RCC 7860 (cell line): Measurements from ENCODE around the gene TSPAN14.

Source experiments
- DNase-seq: peaks from one replicate; pipeline ENCODE4 v3.0.0-alpha.2; 2015; ENCODE audit warnings: low spot score
- FAIRE-seq: peaks from 2 replicates; lab custom pipeline; 2012; peaks lifted over from hg19 to GRCh38; lab: Jason Lieb, UNC

The TSPAN14 gene

DNA sequence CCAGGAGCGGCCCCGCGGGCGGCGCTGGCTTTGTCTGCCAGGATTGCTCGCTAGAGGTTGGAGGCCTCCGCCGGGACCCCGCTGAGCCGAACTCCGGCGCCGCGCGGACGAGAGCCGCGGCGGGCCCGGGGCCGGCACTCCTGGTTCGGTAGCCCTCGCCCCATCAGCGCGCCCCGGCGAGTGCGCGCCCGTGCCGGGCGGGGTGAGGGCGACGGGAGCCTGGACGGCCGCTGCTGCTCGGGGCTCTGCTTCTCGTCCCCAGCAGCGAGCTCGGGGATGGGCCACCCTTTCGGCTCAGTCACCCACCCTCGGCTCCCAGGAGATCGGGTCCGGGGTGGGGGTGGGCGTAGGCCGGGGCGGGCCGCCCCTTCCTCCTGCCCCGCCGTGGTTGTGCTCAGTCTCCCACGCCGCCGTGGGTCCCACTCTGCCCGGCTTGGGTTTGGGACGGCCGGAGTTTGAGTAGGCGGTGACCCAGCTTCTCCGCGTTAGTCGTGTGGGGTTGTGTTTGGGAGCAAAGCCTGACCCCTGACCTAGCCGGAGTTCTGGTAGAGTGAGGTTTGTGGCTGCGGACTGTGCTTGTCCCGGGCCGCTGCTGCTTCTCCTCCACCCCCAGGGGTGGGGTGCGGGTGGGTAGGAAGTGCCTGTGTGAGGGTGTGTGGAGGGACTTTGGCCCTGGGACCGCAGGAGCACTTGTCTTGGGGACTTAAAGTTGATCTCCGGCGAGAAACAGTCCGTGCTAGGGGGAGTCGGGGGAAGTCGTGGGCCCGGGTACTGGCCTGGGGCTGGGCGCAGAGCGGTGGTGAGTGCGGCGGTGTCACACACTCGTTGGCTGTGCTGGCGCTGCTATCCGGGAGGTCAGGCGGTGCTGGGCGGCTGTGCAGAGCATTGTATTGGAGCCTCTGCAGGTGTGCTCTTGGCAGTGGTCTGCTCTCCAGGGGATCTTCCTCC lies 677 bp downstream of the TSPAN14 start:
- DNase-seq, result no peak
- FAIRE-seq, result no peak

DNA sequence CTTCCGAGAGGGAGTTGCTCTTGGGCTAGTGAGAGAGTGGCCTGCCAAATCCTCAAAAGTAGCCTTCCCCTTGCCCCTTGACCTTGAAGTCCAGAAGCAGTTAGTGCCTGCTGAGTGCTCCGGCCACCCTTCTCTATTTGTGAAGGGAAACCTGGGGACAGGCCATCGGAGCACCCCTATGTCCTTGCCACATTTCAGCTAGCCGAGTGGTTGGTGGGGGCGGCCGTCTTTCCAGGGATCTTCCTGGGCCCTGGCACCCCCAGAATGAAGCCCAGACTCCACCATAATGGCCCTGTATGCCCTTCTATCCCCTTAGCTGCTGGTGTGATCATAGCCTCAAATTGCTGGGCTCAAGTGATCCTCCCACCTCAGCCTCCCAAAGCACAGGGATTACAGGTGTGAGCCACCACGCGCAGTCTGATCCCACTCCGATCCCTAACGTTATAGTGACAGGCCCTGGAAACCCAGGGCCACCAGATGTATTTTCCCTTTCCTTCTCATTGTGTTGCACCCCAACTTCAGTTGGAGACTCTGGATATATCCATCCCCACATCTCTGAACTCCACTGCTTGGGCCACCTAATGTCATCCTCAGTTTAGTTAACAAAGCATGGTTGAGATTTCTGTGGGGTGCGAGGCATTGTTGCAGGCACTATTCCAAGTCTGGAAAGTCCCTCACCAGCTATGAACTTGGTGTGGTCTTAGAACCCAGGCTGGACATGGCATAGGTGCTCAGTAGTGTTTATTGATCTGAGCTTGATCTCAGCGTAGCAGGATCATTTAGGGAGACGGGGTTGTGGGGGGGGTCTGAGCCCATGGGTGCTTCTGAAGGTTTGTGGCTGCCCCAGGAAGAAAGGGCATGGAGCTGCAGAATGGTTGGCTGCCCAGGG lies 1.6 kb downstream of the TSPAN14 start:
- FAIRE-seq (no peak), DNase-seq (no peak)

DNA sequence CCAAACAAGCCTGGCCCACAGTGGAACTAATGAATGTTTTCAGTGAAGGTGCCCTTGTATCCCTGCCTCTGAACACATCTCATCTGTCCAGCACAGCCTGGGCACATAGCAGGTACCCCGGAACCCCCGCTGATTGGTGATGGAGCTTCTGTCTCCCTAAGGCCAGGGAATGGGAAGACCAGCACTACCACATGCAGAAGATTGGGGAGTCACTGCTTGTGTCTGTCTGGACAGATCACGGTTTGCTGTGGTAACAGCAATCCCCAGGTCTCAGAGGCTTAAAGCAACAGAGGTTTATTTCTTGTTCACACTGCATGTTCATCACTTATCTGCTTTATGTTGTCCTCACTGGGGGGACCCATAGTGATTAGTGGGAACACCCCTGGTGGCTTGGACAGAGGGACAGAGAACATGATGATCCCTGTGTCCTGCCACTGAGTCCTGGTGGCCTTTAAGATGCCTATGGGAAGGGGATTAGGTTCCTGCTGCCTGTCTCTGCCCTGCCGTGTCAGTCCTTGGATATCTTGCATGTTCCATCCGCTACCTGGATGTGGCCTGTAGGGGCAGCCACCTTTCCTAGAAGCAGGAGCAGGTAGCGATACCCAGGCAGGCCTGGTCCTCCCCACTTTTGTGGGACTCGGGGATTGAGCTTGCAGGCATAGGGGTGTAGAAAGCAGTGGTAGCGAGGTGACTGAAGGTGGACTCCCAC lies 3.6 kb downstream of the TSPAN14 start:
- DNase-seq (no peak), FAIRE-seq (no peak)

DNA sequence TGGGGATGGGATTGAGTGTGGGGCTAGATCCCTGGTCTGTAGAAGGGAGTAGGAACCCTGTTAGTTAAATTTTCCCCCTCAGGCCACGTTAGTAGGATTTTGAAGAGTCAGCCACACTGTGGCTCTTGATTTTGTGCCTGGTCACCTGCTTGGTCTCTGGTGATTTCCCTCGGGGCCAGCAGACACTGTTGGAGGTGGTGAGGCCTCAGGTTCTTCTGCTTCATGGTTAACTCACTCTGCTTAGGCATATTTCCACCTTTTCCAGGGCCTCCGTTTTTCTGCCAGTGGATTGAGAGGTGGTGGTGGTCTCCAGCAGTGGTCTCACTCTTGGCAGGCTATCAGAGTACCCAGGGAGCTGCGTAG lies 4.1 kb downstream of the TSPAN14 start:
- no peak for DNase-seq
- no peak for FAIRE-seq

DNA sequence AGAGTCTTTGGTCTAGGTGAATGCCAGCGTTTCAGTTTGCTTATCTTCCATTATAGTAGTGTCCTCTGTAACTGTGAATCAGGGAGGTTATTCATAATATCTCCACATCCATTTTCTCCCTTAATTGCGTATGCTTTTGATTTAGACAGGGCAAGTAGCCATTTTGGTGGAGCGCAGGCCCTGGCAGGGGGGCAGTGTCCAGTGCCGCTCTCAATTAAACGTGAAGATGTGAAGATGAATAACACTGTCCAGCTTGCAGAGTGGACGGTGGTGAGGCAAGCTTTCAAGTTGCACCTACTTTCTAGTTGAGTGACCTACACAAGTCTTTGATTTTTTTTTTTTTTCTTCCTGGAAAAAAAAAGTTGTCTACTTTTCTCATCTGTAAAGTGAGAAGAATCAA lies 4.5 kb downstream of the TSPAN14 start:
- FAIRE-seq, result no peak
- DNase-seq, result no peak

DNA sequence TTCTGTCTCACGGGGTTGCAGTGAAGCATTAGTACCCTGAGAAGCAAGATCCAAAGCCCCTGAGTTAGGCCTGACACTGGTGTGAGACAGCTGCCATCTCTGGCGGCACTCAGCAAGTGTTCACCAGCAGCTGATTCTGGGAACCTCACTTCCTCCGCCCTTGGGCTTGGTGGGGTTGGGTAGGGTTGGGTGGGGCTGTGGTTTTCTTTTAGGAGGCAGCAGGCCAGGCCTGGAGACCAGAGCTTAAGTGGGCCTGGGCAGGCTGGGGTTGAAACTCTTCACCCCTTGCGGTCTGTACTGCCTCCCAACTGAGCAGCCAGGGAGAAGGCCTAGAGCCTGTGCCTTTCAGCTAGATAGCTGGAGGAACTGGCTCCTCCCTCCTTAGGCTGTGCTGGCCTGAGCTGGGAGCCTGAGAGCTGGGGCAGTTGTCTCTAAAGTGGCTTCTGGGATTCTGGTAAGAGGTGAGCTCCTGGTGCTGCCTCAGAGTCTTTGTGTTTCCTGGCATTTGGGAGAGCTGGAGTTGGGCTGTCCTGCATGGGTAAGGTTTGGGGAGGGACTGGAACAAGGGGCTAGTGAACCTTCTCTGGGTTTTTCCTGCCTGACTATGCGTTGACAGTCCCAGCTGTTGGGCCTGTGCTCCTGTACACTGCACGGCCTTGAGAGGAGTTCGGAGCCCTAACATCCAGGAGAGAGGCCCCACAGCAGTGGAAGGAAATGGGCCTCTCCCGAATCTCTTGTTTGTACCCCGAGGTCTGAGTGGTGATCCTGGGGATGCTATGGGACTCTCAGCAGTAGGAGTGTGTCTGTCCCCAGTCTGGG lies 5.1 kb downstream of the TSPAN14 start:
- DNase-seq (peak; percentile 38), FAIRE-seq (no peak)

DNA sequence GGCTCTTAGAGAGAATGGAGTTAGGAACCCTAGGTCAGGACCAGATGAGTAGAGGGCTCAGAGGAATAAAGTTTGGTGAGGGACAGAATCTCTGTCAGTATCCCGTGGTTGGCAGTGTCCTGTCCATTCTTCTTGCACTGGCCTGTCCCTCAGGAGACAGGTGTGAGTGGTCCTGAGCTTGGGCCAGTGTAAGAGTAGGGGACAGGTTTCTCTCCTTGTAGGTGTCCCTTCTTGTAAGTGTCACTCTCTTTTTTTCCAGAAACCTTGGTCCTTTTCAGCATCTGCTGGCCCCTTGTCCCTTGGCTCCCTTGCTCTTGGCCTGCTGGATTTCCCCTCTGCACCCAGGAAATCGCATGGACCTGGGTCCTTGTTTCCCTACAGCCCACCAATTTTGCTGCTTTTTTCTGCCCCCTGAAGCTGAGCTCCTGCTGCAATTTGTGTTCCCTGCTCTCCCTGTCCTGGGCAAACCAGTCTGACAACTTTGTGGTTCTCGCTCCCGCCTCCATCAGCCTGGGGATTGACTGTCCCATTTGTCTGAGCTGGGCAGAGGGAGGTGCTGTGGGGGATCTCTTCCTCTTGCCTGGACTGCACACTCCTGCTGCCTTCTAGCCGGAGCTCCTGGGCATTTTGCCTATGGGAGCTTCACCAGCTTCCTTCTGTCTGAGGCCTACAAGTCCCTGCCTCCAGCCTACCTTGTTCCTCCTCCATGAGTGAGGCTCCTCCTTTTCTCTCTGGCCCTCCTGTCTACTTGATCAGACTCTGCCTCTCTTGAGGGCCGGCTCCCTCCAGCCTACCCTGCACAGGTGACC lies 6.5 kb downstream of the TSPAN14 start:
- no peak for FAIRE-seq
- DNase-seq, result peak; percentile 26

DNA sequence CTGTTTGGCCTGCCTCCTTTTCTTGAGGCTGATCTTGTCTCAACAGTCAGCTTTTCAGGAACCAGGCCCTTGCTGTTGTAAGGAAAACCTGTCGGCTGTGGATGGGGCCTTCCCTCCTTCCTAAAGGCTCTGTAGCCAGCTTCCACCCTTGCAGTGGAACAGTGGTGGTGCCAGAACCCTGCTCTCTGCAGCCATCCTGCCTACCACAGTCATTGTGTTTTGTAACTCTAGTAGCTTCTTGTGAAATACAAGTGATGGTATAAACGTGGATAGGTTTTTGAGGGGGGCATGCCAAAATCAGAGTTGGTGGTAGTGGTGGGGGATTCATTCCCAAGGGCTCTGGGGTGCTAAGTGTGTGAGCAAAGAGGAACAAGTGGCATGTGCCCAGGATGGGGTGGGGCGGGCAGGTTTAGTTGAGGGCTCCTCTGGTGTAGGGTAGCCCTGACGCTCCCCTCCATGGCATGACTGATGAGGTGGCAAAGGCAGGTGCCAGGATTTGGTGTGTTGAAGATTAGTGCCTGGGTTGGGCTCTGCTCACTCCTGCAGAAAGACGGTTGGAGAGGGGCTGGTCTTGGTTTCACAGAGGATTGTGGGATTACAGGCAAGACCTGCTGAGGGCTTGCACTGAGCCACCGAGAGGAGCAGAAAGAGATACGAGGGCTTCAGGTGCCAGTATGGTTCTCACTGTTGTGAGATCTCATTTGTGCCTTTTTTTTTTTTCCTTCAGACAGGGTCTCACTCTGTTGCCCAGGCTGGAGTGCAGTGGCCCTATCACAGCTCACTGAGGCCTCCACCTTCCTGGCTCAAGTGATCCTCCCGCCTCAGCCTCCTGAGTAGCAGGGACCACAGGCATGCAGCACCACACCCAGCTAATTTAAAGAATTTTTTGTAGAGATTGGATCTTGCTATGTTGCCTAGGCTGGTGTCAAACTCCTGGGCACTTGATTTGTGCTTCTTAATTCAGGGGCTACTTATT lies 7.4 kb downstream of the TSPAN14 start:
- DNase-seq (no peak), FAIRE-seq (no peak)

DNA sequence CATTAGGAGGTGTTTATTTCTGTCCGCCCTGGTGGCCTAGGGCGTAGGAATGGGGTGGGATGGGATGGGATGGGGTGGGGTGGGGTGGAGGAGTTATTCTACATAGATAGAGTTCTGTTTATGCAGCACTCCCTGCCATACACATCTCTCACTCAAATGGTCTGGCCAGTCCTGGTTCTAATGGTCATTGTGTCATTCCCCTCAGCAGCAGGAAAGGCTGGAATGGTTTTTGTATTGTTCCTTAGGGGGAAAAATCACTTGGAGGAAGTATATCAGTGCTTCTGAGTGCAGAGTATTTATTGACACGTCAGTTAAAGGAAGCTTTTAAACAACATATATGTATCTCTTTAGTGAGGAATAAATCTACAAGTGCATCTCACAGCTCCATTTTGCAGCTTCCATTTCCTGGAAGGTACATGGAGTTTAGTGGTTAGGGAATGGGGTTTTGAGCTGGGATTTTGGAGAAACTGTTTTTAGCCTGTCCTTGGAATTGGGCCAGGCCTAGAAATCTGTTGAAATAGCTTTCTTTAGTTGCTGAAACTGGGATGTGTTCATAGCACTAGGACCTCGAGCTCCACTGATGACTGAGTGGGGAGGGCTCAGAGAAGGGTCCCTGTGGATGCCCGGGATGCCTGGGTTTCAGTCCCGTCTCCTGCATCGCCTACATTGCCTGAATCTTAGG lies 8.3 kb downstream of the TSPAN14 start:
- DNase-seq (no peak), FAIRE-seq (no peak)

DNA sequence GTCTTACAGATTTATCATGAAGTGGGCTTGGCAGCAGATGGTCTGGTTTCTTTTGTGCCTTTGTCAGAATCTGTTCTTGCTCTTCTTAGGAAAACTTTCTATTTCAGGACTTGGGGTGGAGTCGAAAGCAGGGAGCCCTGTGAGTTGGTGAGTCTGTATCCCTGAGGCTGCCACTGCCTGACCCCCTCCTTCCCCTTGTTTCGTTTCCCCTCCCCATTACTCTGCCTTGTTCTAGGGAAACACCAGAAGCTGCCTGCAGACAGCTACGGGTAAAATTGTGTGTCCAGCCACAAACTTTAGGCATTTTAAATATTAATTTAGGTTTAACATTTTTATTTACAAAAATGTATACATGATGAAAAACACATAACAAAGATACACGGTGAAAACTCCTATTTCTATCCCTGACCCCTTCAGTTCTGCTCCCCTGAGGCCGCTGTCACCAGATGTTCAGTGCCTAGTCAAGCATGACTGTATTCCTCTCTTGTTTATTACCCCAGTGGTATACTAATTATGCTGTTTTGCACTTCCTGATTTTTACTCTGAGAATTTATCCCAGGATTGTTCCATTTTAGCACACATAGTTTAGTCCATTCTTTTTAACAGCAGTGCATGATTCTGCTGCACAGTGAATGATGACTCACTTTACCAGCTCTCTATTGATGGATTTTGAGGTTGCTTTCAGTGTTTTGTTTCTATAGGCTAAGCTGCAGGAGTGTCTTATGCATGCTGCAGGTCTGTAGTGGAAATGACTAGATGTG lies 9.1 kb downstream of the TSPAN14 start:
- FAIRE-seq, result no peak
- DNase-seq, result peak; percentile 17

DNA sequence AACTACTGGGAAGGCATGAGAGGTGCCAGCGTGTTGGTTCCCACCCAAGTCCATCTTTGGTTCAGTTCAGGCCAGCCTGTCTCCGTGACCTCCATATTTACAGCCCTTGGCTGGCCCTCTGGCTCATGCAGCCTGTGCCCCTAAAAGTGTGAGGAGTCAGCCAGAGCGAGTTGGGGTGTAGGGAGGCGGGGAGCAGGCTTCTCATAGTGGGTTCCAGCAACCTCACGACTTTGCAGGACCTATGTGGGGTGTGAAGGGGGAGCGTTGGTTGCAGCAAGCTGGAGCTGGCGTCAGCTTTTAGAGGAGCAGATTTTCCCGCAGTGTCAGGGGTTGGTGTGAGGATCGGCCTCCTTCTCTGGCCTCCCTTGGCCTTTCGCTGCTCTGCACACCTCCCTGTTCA lies 9.8 kb downstream of the TSPAN14 start:
- FAIRE-seq (no peak), DNase-seq (no peak)

DNA sequence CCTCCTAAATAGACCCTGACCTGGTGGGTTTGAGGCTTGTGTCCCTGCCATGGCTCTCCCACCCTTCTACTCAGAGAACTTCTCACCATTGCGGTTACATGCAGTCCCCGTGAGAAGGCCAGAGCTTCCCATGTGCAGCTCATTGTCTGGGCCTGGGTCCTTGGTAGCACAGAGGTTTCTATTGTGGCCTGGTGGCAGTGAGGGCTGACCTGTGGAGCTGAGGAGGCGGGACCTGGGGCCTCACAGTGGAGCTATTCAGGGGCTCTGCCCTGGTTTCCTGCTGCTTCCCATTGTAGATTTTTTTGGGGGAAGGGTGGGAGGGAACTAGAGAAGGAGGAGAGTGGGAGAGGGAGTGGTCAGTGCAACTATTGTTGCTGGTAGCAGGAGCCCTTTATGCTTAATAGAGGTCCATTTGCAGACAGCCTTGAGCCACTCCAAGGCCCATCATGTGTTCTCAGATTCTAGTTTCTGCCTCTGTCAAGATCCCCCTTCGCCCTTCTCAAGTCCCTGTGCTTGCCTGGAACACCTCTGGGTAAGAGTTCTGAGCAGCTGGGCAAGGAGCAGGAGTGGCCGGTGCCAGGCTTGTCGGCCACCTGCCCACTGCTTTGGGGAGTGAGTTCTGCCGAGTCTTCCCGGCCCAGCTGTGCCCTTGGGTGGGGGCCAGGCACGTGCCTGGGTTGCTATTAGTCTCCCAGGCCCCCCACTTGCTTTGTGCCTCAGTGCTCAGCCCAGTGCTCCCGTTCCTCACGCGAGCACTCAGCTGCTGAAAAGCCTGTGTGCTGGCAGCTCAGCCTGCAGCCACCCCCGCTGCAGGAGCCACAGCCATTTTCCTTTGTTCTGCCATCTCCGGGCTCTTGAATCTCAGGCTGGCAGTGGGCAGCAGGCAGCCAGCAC lies 10.7 kb downstream of the TSPAN14 start:
- DNase-seq (no peak), FAIRE-seq (no peak)

DNA sequence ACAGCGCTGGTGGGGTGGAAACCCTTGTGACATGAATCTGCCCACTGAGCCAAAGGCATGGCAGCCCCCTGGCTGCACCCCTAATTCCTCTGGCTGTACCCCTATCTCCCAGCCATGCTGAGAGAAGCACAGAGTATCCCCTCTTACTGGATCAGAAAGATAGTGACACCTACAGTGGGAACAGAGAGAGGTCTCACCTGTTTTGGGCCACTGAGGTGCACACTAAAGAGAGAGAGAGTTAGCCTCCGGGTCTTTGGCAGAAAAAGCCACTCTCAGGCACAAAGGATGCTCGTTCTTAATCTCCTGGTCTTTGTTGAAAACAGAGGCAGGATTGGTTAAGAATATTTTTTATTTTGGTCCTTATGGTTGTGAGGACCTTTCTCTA lies 11.3 kb downstream of the TSPAN14 start:
- no peak for DNase-seq
- no peak for FAIRE-seq

DNA sequence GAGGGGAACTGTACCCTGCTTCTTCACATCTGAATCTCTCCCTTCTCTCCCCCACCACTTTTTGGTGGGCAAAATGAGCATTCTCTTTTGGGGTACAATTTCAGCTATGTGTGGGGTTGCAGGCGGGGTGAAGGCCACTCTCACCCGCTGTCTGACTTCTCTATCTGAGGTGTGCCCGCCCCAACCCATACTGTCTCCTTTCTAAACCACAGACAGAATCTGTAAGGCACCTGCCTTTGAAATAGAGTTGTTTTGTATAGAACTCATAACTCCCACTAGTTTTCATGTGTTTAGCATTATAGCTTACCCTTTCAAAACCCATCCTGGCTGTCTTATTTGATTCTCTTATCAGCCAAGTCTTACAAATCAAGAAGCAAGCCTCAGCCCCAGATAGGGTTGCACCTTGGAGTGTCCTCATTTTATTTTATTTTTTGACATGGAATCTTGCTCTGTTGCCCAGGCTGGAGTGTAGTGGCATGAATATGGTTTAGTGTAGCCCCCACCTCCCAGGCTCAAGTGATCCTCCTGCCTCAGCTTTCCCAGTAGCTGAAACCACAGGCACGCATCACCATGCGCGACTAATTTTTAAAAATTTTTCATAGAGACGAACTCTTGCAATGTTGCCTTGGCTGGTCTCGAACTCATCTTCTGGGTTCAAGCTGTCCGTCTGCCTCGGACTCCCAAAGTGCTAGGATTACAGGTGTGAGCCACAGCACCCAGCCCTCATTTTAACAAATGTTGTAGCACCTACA lies 11.9 kb downstream of the TSPAN14 start:
- FAIRE-seq, result no peak

DNA sequence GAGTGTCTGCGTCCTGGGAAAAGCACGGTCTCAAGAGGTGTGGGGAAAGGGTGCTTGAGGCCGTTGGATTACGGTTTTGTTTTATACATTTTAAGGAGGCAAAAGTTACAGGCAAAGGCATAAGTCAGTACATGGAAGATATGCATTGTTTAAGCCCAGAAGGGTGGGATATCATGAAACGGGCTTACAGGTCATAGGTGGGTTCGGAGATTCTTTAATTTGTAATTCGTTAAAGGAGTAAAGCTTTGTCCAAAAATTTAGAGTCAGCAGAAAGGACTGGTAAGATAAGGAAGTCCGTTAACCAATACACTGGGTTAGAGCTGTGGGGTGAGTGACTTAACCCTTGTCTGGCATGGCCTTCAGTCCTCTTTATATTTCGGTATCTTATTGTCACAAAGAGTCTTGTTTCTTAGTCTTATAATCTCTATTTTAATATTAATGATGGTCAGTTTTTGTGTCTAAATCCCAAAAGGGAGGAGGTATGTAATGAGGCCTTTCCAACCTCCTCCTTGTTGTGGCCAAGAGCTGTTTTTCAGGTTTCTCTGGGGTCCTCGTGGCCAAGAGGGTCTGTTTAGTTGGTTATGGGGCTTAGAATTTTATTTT lies 12.7 kb downstream of the TSPAN14 start:
- DNase-seq (no peak), FAIRE-seq (no peak)

More for the DNA sequence above, 11.9 kb downstream of the TSPAN14 start:
- no peak for DNase-seq
